Panc1 (cell line): ENCODE data around the gene GPR18. TPM values are rescaled to one million over a fixed set of nuclear protein-coding genes. Genes with fewer than 3 reads are reported as not detected.
"Not testable (repeated sequence)": the region's sequence is repeated elsewhere in the genome, so short reads cannot be mapped to it uniquely, and the experiment has no call there.

ENCODE experiments used
- ATAC-seq: fragments of 200-7000 bp; cut with Tn5 transposase; 2 replicates; pipeline ENCODE4 v1.9.1; 2020; ENCODE audit warnings: mild to moderate bottlenecking, moderate library complexity
- BruUV-seq: library from RNA; stranded (reverse); fragments of 400-500 nt; replicated peaks from 2 replicates; lab custom pipeline; 2021; lab: Mats Ljungman, UMichigan
- CTCF ChIA-PET: fragments of 300-600 bp; sonication (Branson Sonifier 250); formaldehyde crosslinking; loops from one replicate; lab custom pipeline; 2022; ENCODE audit warnings: antibody characterized with exemption; lab: Charles Lee
- POLR2A ChIA-PET: fragments of 300-600 bp; sonication (Branson Sonifier 250); formaldehyde crosslinking; loops from one replicate; lab custom pipeline; 2022; ENCODE audit warnings: antibody characterized with exemption; lab: Charles Lee
- DNase-seq: peaks from one replicate; pipeline ENCODE4 v3.0.0-alpha.2; 2010; ENCODE audit warnings: low read depth, low spot score
- H3K27ac ChIP-seq: 2 replicates; pipeline ENCODE4 v1.5.1; 2011; ENCODE audit warnings: mild to moderate bottlenecking, low read length, inconsistent platforms
- H3K27me3 ChIP-seq: fragments of 200-500 bp; sonication (Bioruptor generic); 2 replicates; pipeline ENCODE4 v1.6.0; 2014; ENCODE audit warnings: low read length, inconsistent platforms; ENCODE audit not compliant: control insufficient read depth, insufficient read depth
- H3K36me3 ChIP-seq: fragments of 200-500 bp; sonication (Bioruptor generic); 2 replicates; pipeline ENCODE4 v1.5.1; 2014; ENCODE audit warnings: inconsistent platforms, mild to moderate bottlenecking, low read length, moderate library complexity; ENCODE audit not compliant: control insufficient read depth, insufficient read depth
- H3K4me1 ChIP-seq: 2 replicates; pipeline ENCODE4 v1.5.1; 2011; ENCODE audit warnings: inconsistent platforms, mild to moderate bottlenecking, low read length, moderate library complexity; ENCODE audit not compliant: control insufficient read depth, insufficient read depth
- H3K4me3 ChIP-seq, 2 experiments: 2 replicates each; pipeline ENCODE4 v1.5.1; 2011 to 2012; ENCODE audit warnings: low read depth in 2 of 2, low read length in 2 of 2, mild to moderate bottlenecking in 2 of 2, inconsistent platforms in 1 of 2, moderate library complexity in 1 of 2
- H3K9me3 ChIP-seq: fragments of 200-500 bp; sonication (Bioruptor generic); 2 replicates; pipeline ENCODE4 v1.5.1; 2014; ENCODE audit warnings: low read depth, mild to moderate bottlenecking, inconsistent platforms, low read length, moderate library complexity; ENCODE audit not compliant: control insufficient read depth, insufficient read depth
- POLR2AphosphoS5 ChIP-seq: IDR thresholded peaks from 2 replicates; pipeline ENCODE4 v1.6.1; 2012; ENCODE audit warnings: mild to moderate bottlenecking, low read depth, low read length, moderate library complexity
- REST ChIP-seq, 2 experiments: IDR thresholded peaks; 2 replicates each; pipeline ENCODE4 v1.6.1; 2011 to 2012; ENCODE audit warnings: low read depth in 2 of 2, control low read depth in 1 of 2, low read length in 1 of 2, mild to moderate bottlenecking in 1 of 2, moderate library complexity in 1 of 2; ENCODE audit not compliant: insufficient read depth in 1 of 2
- SIN3A ChIP-seq: IDR thresholded peaks from 2 replicates; pipeline ENCODE4 v1.6.1; 2012; ENCODE audit warnings: low read depth, mild to moderate bottlenecking, low read length, moderate library complexity, borderline replicate concordance; ENCODE audit not compliant: insufficient read depth
- TCF7L2 ChIP-seq: IDR thresholded peaks from 2 replicates; pipeline ENCODE4 v1.6.1; 2011; ENCODE audit warnings: mild to moderate bottlenecking, low read depth, low read length, inconsistent platforms
- in situ Hi-C: cut with HindIII; loops from 2 replicates; pipeline ENCODE4 v1.10.0; 2016; ENCODE audit warnings: low sequenced_read_pairs, low pct_unique_long_range_greater_than_20kb
- intact Hi-C: fragments of 100-400 bp; cut with micrococcal nuclease; formaldehyde crosslinking; loops from one replicate; pipeline ENCODE4 v1.10.0; 2022; ENCODE audit not compliant: unreplicated experiment
- total RNA-seq: library from RNA; stranded (reverse); gene quantifications from one replicate; pipeline ENCODE4 v1.2.1, GENCODE V29; 2021; ENCODE audit not compliant: unreplicated experiment
- TF ChIP-seq, protein P1 (sequence below): fragments of 450-650 bp; IDR thresholded peaks from 2 replicates; pipeline ENCODE4 v1.5.1; 2017; ENCODE audit warnings: mild to moderate bottlenecking

GPR18 gene
- total RNA-seq, 1 experiment from 2014 or later: not detected

GRCh38 chr13:99250982-99251825 is 7.0 kb downstream of the GPR18 start:
- in situ Hi-C loops (no loop called here), intact Hi-C loops (no loop called here)
- ChIA-PET CTCF (no interaction called here), POLR2A (no interaction called here)
- Histone ChIP-seq H3K36me3 (no peaks in the 10 kb centered on the region), H3K4me1 (no peaks in the 10 kb centered on the region), H3K27me3 (no peaks in the 10 kb centered on the region), H3K9me3 (no peaks in the 10 kb centered on the region), H3K27ac (no peak overlapping the region), H3K4me3 (no peak overlapping the region)
- no TSS peak for BruUV-seq
- ATAC-seq (no peak), DNase-seq (no peak)
- no peak for TF ChIP-seq POLR2AphosphoS5
- TF ChIP-seq, protein P1, sequence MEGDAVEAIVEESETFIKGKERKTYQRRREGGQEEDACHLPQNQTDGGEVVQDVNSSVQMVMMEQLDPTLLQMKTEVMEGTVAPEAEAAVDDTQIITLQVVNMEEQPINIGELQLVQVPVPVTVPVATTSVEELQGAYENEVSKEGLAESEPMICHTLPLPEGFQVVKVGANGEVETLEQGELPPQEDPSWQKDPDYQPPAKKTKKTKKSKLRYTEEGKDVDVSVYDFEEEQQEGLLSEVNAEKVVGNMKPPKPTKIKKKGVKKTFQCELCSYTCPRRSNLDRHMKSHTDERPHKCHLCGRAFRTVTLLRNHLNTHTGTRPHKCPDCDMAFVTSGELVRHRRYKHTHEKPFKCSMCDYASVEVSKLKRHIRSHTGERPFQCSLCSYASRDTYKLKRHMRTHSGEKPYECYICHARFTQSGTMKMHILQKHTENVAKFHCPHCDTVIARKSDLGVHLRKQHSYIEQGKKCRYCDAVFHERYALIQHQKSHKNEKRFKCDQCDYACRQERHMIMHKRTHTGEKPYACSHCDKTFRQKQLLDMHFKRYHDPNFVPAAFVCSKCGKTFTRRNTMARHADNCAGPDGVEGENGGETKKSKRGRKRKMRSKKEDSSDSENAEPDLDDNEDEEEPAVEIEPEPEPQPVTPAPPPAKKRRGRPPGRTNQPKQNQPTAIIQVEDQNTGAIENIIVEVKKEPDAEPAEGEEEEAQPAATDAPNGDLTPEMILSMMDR: no peak
- TF ChIP-seq REST (IDR thresholded peaks at IDR 0.05; ENCODE audit: insufficient read depth in 1 of 2, low read depth in 2 of 2, low read length in 1 of 2): no peak
- no peak for TF ChIP-seq TCF7L2
- no peak for TF ChIP-seq SIN3A

DNA sequence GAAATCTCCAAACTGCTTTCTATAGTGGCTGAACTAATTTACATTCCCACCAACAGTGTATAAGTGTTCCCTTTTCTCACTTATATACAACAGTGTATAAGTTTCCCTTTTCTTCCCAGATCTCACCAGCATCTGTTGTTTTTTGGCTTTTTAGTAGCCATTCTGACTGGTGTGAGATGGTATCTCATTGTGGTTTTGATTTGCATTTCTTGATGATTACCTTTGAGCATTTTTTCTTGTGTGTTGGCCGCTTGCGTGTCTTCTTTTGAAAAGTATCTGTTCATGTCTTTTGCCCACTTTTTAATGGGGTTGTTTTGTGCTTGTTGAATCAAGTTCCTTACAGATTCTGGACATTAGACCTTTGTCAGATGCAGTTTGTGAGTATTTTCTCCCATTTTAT is 8.6 kb downstream of the GPR18 start:
- H3K4me3 ChIP-seq, H3K4me1 ChIP-seq, H3K27me3 ChIP-seq, ATAC-seq, BruUV-seq, DNase-seq, H3K27ac ChIP-seq, H3K9me3 ChIP-seq, in situ Hi-C loops, intact Hi-C loops, CTCF ChIA-PET, H3K36me3 ChIP-seq: not testable (repeated sequence)
- POLR2A ChIA-PET: interaction anchor here (0.6 kb wide), 1 partner anchor 64 kb away, joined by 3 read pairs; no protein-coding TSS in a partner anchor

DNA sequence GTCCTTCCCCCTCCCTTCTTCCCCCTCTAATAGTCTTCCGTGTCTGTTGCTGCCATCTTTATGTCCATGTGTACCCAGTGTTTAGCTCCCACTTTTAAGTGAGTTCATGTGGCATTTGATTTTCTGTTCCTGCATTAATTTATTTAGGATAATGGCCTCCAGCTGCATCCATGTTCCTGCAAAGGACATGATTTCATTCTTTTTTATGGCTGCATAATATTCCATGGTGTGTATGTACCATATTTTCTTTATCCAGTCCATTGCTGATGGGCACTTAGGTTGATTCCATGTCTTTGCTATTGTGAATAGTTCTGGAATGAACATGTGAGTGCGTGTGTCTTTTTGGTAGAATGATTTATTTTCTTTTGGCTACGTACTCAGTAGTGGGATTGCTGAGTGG is 9.0 kb downstream of the GPR18 start:
- POLR2A ChIA-PET, CTCF ChIA-PET, H3K36me3 ChIP-seq, ATAC-seq, in situ Hi-C loops, H3K27me3 ChIP-seq, H3K4me3 ChIP-seq, H3K4me1 ChIP-seq, BruUV-seq, intact Hi-C loops, DNase-seq, H3K27ac ChIP-seq, H3K9me3 ChIP-seq: not testable (repeated sequence)
